Fibroblast of lung (primary cell): ENCODE results near the gene ABO. TPM values are rescaled to one million over a fixed set of nuclear protein-coding genes. Genes with fewer than 3 reads are reported as not detected.

Experiments
- DNase-seq, 2 donors: peaks; one replicate each; pipeline versions ENCODE4 v3.0.0 to v3.0.0-alpha.2; 2010; ENCODE audit warnings: low read depth in 2 of 2
- H2AFZ ChIP-seq: 2 replicates; pipeline ENCODE4 v1.5.1; 2012; ENCODE audit warnings: low read length, control low read depth, inconsistent platforms
- H3K27ac ChIP-seq: 2 replicates; pipeline ENCODE4 v1.5.1; 2011; ENCODE audit warnings: low read length, control low read depth; ENCODE audit not compliant: insufficient read depth
- H3K27me3 ChIP-seq: 2 replicates; pipeline ENCODE4 v1.5.1; 2011; ENCODE audit warnings: mild to moderate bottlenecking, low read length; ENCODE audit not compliant: control insufficient read depth, insufficient read depth
- H3K36me3 ChIP-seq: 2 replicates; pipeline ENCODE4 v1.5.1; 2011; ENCODE audit warnings: low read length; ENCODE audit not compliant: control insufficient read depth, insufficient read depth
- H3K4me1 ChIP-seq: 2 replicates; pipeline ENCODE4 v1.5.1; 2011; ENCODE audit warnings: low read length; ENCODE audit not compliant: control insufficient read depth, insufficient read depth; ENCODE audit errors: extremely low read depth
- H3K4me2 ChIP-seq: 2 replicates; pipeline ENCODE4 v1.5.1; 2011; ENCODE audit warnings: low read length, control low read depth; ENCODE audit not compliant: insufficient read depth; ENCODE audit errors: extremely low read depth
- H3K4me3 ChIP-seq, 4 experiments: fragments of 200-600 bp in 1 of 4; sonication (generic) in 1 of 4; replicated peaks in 1 of 4; 2 replicates each; pipeline ENCODE4 v1.5.1; 2011 to 2016; ENCODE audit warnings: low read length in 4 of 4, low read depth in 3 of 4, mild to moderate bottlenecking in 3 of 4, control low read depth in 2 of 4, inconsistent platforms in 1 of 4, mixed read lengths in 1 of 4; ENCODE audit not compliant: insufficient read depth in 1 of 4; ENCODE audit errors: control extremely low read depth in 1 of 4
- H3K79me2 ChIP-seq: 2 replicates; pipeline ENCODE4 v1.5.1; 2012; ENCODE audit warnings: mild to moderate bottlenecking, low read length, inconsistent platforms; ENCODE audit not compliant: control insufficient read depth, insufficient read depth
- H3K9ac ChIP-seq: 2 replicates; pipeline ENCODE4 v1.5.1; 2011; ENCODE audit warnings: mild to moderate bottlenecking, low read length, control low read depth; ENCODE audit not compliant: insufficient read depth
- H3K9me3 ChIP-seq: 2 replicates; pipeline ENCODE4 v1.5.1; 2012; ENCODE audit warnings: low read depth, low read length; ENCODE audit not compliant: control insufficient read depth, insufficient read depth
- H4K20me1 ChIP-seq: 2 replicates; pipeline ENCODE4 v1.5.1; 2011; ENCODE audit warnings: low read length; ENCODE audit not compliant: control insufficient read depth, insufficient read depth; ENCODE audit errors: extremely low read depth
- EZH2 ChIP-seq: IDR thresholded peaks from 2 replicates; pipeline ENCODE4 v1.5.1; 2012; ENCODE audit warnings: low read length, control low read depth, mild to moderate bottlenecking; ENCODE audit errors: missing control alignments
- polyA plus RNA-seq, 2 donors: library from polyadenylated mRNA; depleted of rRNA in 1 of 2; stranded (reverse) in 1 of 2; unstranded in 1 of 2; fragments of >200 nt; gene quantifications; 2 replicates each; pipeline ENCODE4 v1.2.1, GENCODE V29; 2011 to 2012; ENCODE audit warnings: missing spikeins in 1 of 2
- total RNA-seq: library from RNA; depleted of rRNA; stranded (reverse); fragments of >200 nt; gene quantifications from 2 replicates; pipeline ENCODE4 v1.2.1, GENCODE V29; 2014
- TF ChIP-seq, protein P1 (sequence below), 2 donors: IDR thresholded peaks in 1 of 2; conservative IDR thresholded peaks in 1 of 2; 1 replicate in 1 of 2; 2 replicates in 1 of 2; pipeline ENCODE4 v1.5.1; 2011 to 2012; ENCODE audit warnings: low read length in 2 of 2, control low read depth in 1 of 2, inconsistent platforms in 1 of 2, low read depth in 1 of 2, mild to moderate bottlenecking in 1 of 2

ABO gene
- total and polyA plus RNA-seq, 2 donors (not counting 1 experiment from before 2014, with no cell fraction given): not detected

DNA sequence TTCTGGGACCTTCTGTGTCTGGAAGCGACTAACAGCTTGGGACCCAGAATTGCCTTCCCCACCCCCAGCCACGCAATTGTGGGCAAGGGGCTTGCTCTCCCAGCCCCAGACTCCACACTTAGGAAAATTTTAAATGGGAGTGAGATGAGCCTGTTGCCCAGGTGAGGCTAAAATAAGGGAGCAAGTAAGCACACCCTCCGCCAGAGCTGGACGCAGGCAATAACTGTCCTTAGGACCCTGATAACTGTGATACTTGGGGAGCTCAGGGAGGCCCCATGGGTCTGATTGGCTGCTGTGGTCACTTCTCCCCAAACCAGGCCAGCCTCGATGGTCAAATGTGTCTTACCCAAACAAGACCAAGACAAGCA is 13.3 kb downstream of the ABO start:
- no peak overlapping the region for H3K4me2 ChIP-seq
- H3K27me3 ChIP-seq: no peaks in the 10 kb centered on the region
- no peaks in the 10 kb centered on the region for H4K20me1 ChIP-seq
- no peaks in the 10 kb centered on the region for H3K4me1 ChIP-seq
- no peak overlapping the region for H2AFZ ChIP-seq
- no peak overlapping the region for H3K9ac ChIP-seq
- H3K79me2 ChIP-seq: no peaks in the 10 kb centered on the region
- no peak overlapping the region for H3K27ac ChIP-seq
- TF ChIP-seq, protein P1, sequence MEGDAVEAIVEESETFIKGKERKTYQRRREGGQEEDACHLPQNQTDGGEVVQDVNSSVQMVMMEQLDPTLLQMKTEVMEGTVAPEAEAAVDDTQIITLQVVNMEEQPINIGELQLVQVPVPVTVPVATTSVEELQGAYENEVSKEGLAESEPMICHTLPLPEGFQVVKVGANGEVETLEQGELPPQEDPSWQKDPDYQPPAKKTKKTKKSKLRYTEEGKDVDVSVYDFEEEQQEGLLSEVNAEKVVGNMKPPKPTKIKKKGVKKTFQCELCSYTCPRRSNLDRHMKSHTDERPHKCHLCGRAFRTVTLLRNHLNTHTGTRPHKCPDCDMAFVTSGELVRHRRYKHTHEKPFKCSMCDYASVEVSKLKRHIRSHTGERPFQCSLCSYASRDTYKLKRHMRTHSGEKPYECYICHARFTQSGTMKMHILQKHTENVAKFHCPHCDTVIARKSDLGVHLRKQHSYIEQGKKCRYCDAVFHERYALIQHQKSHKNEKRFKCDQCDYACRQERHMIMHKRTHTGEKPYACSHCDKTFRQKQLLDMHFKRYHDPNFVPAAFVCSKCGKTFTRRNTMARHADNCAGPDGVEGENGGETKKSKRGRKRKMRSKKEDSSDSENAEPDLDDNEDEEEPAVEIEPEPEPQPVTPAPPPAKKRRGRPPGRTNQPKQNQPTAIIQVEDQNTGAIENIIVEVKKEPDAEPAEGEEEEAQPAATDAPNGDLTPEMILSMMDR (conservative IDR thresholded peaks at IDR 0.05 in 1 of 2, IDR thresholded peaks at IDR 0.05 in 1 of 2; ENCODE audit: low read depth in 1 of 2, low read length in 2 of 2): no peak
- no peak for TF ChIP-seq EZH2
- H3K4me3 ChIP-seq: no peak overlapping the region
- H3K9me3 ChIP-seq: no peaks in the 10 kb centered on the region
- no peak for DNase-seq
- no peaks in the 10 kb centered on the region for H3K36me3 ChIP-seq

DNA sequence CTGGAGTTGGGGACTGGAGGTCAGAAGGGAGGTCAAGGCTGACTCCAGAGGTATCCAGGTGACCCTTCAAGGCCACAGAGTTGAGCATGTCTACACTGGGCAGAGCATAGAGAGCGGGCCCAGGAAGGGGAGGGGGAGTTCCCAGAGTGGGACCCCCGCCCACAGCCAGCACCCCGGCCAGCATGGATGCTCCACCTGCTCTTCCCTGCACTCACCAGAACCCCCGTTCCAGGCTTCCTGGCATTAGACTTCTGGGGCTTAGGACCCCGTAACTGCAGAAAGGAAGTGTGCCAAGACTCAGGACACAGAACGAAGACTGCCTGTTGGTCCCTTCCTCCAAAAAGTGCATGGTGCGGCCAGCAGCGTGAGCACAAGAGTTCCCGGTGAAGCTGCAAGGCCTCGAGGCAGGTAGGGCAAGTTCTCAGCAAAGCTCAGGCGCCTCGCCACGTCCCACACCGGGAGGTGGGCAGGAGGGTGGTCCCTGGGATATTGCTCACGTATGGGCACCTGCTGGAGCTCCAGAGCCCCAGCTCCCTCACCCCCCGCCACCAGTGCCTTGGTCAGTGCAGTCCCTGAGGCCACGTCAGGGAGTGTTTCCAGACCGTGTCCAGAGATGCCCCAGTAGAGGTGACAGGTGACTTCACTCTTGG is 13.8 kb downstream of the ABO start:
- Histone ChIP-seq H4K20me1 (no peaks in the 10 kb centered on the region), H3K27ac (no peak overlapping the region)

DNA sequence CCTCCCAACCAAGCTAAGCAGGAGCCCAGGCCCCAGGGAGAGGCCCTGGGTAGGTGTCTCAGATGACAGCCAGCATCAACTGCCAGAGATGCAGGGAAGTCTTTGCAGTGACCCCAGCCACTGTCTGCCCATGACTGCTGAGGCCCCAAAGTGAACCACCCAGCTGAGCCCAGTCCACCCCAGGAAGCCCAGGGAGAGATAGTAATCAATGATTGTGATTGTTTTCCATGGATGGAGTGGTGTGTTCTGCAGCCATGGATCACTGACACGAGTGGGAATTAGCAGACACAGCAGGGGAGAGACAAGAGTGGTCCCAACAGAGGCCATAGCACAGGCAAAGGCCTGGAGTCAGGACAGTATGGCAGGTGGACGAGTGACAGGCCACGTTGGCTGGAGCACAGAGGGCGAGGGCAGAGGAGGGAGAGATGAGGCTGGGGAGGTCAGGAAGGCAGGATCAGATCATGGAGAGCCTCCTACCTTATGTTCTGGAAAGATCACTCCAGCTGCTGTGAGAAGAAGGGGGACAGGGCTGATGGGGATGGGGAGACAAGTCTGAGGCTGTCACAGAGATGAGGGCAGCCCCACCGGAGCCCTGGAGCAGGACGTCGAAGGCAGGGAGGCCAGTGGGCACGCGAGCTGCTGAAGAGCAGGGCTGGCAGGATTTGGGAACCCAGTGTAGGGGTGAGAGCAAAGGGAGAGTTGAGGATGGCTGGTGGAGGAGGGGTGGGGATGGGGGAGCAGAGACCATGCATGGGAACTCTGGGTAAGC is 14.5 kb downstream of the ABO start:
- TF ChIP-seq, protein P1 (conservative IDR thresholded peaks at IDR 0.05 in 1 of 2, IDR thresholded peaks at IDR 0.05 in 1 of 2; ENCODE audit: low read depth in 1 of 2, low read length in 2 of 2): no peak
- TF ChIP-seq EZH2: no peak
- DNase-seq: no peak
- Histone ChIP-seq H3K4me3 (no peak overlapping the region), H3K36me3 (no peaks in the 10 kb centered on the region), H3K9ac (no peak overlapping the region), H3K4me1 (no peaks in the 10 kb centered on the region), H2AFZ (no peak overlapping the region), H3K27me3 (no peaks in the 10 kb centered on the region), H3K27ac (no peak overlapping the region), H3K9me3 (no peaks in the 10 kb centered on the region), H3K79me2 (no peaks in the 10 kb centered on the region), H4K20me1 (no peaks in the 10 kb centered on the region), H3K4me2 (no peak overlapping the region)

More for the DNA sequence above, 13.8 kb downstream of the ABO start:
- no peaks in the 10 kb centered on the region for H3K4me1 ChIP-seq
- no peak overlapping the region for H3K4me2 ChIP-seq
- no peaks in the 10 kb centered on the region for H3K27me3 ChIP-seq
- no peak overlapping the region for H3K4me3 ChIP-seq
- H2AFZ ChIP-seq: no peak overlapping the region
- DNase-seq: no peak
- H3K36me3 ChIP-seq: no peaks in the 10 kb centered on the region
- no peaks in the 10 kb centered on the region for H3K9me3 ChIP-seq
- TF ChIP-seq, protein P1 (conservative IDR thresholded peaks at IDR 0.05 in 1 of 2, IDR thresholded peaks at IDR 0.05 in 1 of 2; ENCODE audit: low read depth in 1 of 2, low read length in 2 of 2): no peak
- no peak for TF ChIP-seq EZH2
- no peak overlapping the region for H3K9ac ChIP-seq
- H3K79me2 ChIP-seq: no peaks in the 10 kb centered on the region
